COLO829 (cell line): ENCODE data around the gene SPI1.

ENCODE experiments used
- DNase-seq: peaks from one replicate; pipeline ENCODE4 v3.0.0; 2012; ENCODE audit warnings: low spot score

The SPI1 gene

GRCh38 chr11:47357985-47358730 is 20.2 kb downstream of the SPI1 start:
- no peak for DNase-seq

GRCh38 chr11:47356998-47357329 is 21.4 kb downstream of the SPI1 start:
- DNase-seq, result no peak

GRCh38 chr11:47356129-47356997 is 22.0 kb downstream of the SPI1 start:
- no peak for DNase-seq

GRCh38 chr11:47355283-47356128 is 22.8 kb downstream of the SPI1 start:
- DNase-seq, result peak; percentile 90

- peak; percentile 9 for DNase-seq
Observed at GRCh38 chr11:47354913-47355282, 23.4 kb downstream of the SPI1 start.

- no peak for DNase-seq
Observed at GRCh38 chr11:47353978-47354774, 24.2 kb downstream of the SPI1 start.

GRCh38 chr11:47352556-47352955 is 25.8 kb downstream of the SPI1 start, which contains the start of gene MYBPC3:
Gene MYBPC3 (minus strand): TSS chr11:47352702. CDS start chr11:47352647, 55 bp downstream.
- no peak for DNase-seq

- DNase-seq, result no peak
Observed at GRCh38 chr11:47351156-47352126, 26.9 kb downstream of the SPI1 start.

GRCh38 chr11:47350315-47350714 is 28.0 kb downstream of the SPI1 start:
- no peak for DNase-seq

- DNase-seq, result no peak
Observed at GRCh38 chr11:47349521-47350095, 28.7 kb downstream of the SPI1 start.

- DNase-seq, result peak; percentile 13
Observed at GRCh38 chr11:47348859-47349258, 29.5 kb downstream of the SPI1 start.

- no peak for DNase-seq
Observed at GRCh38 chr11:47348131-47348802, 30.1 kb downstream of the SPI1 start.

- DNase-seq, result no peak
Observed at GRCh38 chr11:47347137-47347536, 31.2 kb downstream of the SPI1 start.

- DNase-seq, result no peak
Observed at GRCh38 chr11:47345890-47346563, 32.3 kb downstream of the SPI1 start.

GRCh38 chr11:47342854-47343253 is 35.5 kb downstream of the SPI1 start:
- no peak for DNase-seq

- no peak for DNase-seq
Observed at GRCh38 chr11:47342036-47342803, 36.1 kb downstream of the SPI1 start.

- DNase-seq, result no peak
Observed at GRCh38 chr11:47340980-47341775, 37.2 kb downstream of the SPI1 start.
